GM19035 (cell line): Measurements from ENCODE around the gene BPIFB3.
"Not testable (repeated sequence)": the region's sequence is repeated elsewhere in the genome, so short reads cannot be mapped to it uniquely, and the experiment has no call there.

Experiments
- ATAC-seq: cut with Tn5 transposase; IDR thresholded peaks from one replicate; pipeline ENCODE4 v1.9.1; 2021; ENCODE audit not compliant: unreplicated experiment

The BPIFB3 gene

GRCh38 chr20:33083544-33084340 lies 30.0 kb downstream of the BPIFB3 start:
- ATAC-seq, result no peak

- ATAC-seq, result no peak
Measured at GRCh38 chr20:33084722-33085121, 31.0 kb downstream of the BPIFB3 start.

GRCh38 chr20:33086052-33086722 lies 32.5 kb downstream of the BPIFB3 start:
- no peak for ATAC-seq

- ATAC-seq, result no peak
Measured at GRCh38 chr20:33091147-33091546, 37.4 kb downstream of the BPIFB3 start.

GRCh38 chr20:33091693-33092092 lies 38.0 kb downstream of the BPIFB3 start:
- no peak for ATAC-seq

GRCh38 chr20:33092361-33092760 lies 38.7 kb downstream of the BPIFB3 start:
- no peak for ATAC-seq

- ATAC-seq, result no peak
Measured at GRCh38 chr20:33093074-33093473, 39.4 kb downstream of the BPIFB3 start.

- no peak for ATAC-seq
Measured at GRCh38 chr20:33093582-33093981, 39.9 kb downstream of the BPIFB3 start.

- no peak for ATAC-seq
Measured at GRCh38 chr20:33095249-33095648, 41.5 kb downstream of the BPIFB3 start.

- ATAC-seq, result not testable (repeated sequence)
Measured at GRCh38 chr20:33095902-33096584, 42.3 kb downstream of the BPIFB3 start.

GRCh38 chr20:33097001-33097400 lies 43.3 kb downstream of the BPIFB3 start:
- ATAC-seq, result no peak

GRCh38 chr20:33099843-33100538 lies 46.3 kb downstream of the BPIFB3 start:
- no peak for ATAC-seq

GRCh38 chr20:33103556-33103955 lies 49.9 kb downstream of the BPIFB3 start:
- ATAC-seq, result no peak

GRCh38 chr20:33104336-33104735 lies 50.6 kb downstream of the BPIFB3 start:
- ATAC-seq, result no peak

- ATAC-seq, result no peak
Measured at GRCh38 chr20:33105316-33105924, 51.7 kb downstream of the BPIFB3 start.

- not testable (repeated sequence) for ATAC-seq
Measured at GRCh38 chr20:33106058-33106620, 52.4 kb downstream of the BPIFB3 start.

- ATAC-seq, result no peak
Measured at GRCh38 chr20:33108661-33109060, 55.0 kb downstream of the BPIFB3 start.

- ATAC-seq, result no peak
Measured at GRCh38 chr20:33110147-33110825, 56.6 kb downstream of the BPIFB3 start.

- ATAC-seq, result no peak
Measured at GRCh38 chr20:33111306-33111705, 57.6 kb downstream of the BPIFB3 start.
